ENCODE data around the gene MARS1. TPM values are rescaled to one million over a fixed set of nuclear protein-coding genes. Genes with fewer than 3 reads are reported as not detected.

MARS1 gene
- total and polyA plus RNA-seq, 2 experiments from 2014 or later, result 266 to 351 TPM

DNA sequence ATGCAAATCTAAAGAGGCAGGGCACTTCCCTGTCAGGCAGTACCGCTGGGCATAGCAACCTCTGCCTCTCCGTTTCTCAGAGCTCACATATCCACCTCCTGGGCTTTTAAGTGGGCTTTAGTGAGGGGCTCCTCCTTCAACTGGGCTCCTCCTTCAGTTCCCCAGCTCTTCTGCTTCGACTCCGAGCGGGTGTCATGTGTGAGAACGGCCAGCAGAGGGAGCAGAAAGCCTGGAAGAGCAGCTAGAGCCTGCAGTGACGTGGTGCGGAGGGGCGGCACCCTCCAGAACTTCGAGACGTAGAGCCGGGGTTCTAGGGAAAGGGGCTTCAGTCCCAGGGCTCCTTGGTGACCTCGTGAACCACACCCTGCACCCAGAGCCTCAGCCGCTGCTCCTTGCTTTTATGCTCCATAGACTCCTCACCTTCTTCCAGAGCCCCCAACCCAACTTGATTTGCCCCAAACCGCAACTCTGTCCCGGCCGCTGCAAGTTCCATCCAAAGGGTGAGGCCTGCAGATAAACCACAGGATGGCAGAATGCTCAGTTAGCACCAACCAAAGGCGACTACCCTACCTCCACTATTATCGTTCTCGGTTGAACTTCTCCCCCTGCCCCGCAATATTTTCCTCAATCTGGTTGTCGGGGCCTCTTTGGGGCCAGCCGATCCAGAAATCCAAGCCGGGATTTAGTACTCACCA, 28.7 kb upstream of the MARS1 start (continued):
- TF ChIP-seq EZH2 (IDR thresholded peaks at IDR 0.05; ENCODE audit: low read depth, unreplicated experiment) (peak; percentile 33), ZNF331 (CRISPR knock-in tag; IDR thresholded peaks at IDR 0.05; ENCODE audit: low read depth) (no peak), STAT1 (IDR thresholded peaks at IDR 0.05; ENCODE audit: unreplicated experiment) (no peak), CREB1 (CRISPR knock-in tag; IDR thresholded peaks at IDR 0.05; ENCODE audit: low read depth) (peak; percentile 91)

DNA sequence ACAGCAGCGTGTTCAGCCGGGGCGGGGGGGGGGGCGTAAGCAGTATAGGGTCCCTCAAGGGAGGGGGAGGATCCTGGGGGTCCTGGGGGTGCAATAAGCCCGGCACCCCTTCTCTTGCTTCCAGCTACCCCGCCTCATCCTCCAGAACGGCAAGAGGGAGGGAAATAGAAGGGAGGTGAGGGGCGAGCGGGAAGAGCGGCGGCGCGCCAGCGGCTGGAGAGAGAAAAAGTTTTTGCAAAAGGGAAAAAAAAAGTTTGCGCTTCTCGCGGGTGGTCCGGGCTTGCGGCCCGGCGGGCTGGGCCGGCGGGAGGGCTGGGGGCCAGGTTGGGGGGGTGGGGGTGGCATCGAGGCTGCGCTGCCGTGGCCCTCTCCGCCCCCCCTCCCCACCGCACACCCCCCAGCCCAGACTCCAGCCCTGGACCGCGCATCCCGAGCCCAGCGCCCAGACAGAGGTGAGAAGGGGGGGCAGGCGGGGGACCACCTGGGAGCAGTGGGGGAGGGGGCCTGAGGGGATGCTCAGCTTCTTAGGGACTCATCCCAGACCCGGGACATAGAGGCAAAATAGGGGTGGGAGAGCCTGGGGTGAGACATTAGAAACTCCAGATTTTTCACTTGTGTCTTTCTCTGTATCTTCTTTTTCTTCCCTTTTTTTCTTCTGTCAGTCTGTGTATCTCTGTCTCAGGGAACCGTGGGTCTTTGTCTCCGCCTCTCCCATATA, 28.0 kb upstream of the MARS1 start, which contains the start of gene GLI1:
Gene GLI1 (plus strand): TSS at position 36 of the 718 bp plus-strand sequence. CDS start 3,907 bp downstream, outside the sequence.
- ATAC-seq, result no peak; the same call in 2 of the 3 replicates

More for the DNA sequence above, 28.0 kb upstream of the MARS1 start, which contains the start of gene GLI1:
- Histone ChIP-seq H3K27ac (ENCODE audit: low read depth) (peak within 1 kb of the TSS; percentile 100), H3K36me3 (ENCODE audit: insufficient read depth) (no peaks in the 10 kb centered on the region), H2AFZ (no peak within 1 kb of the TSS), H3K4me3 (peak within 1 kb of the TSS; percentile 97), H3K27me3 (ENCODE audit: insufficient read depth) (no peaks in the 10 kb centered on the region), H3F3A (replicated peaks; ENCODE audit: low read depth) (peaks cover 25% of the 10 kb centered on the region), H4K20me1 (replicated peaks; ENCODE audit: insufficient read depth) (no peaks in the 10 kb centered on the region; the same call in 1 of the 2 replicates), H3K79me2 (replicated peaks; ENCODE audit: insufficient read depth) (peaks cover 23% of the 10 kb centered on the region), H3K4me2 (peak within 1 kb of the TSS; percentile 100), H3K9me2 (ENCODE audit: insufficient read depth) (no peaks in the 10 kb centered on the region), H3K4me1 (ENCODE audit: insufficient read depth) (peaks cover 35% of the 10 kb centered on the region)
- peak within 1 kb of the TSS; percentile 82 for H3K4me3 Mint-ChIP-seq
- H3K4me1 Mint-ChIP-seq, result peaks cover 46% of the 10 kb centered on the region
- peak; percentile 71 for DNase-seq (ENCODE audit: low spot score)
- peak within 1 kb of the TSS; percentile 98 for H3K27ac Mint-ChIP-seq
- peaks cover 45% of the 10 kb centered on the region for H3K27me3 Mint-ChIP-seq (ENCODE audit: insufficient read depth, low read depth, poor library complexity)
- TF ChIP-seq, protein P1, sequence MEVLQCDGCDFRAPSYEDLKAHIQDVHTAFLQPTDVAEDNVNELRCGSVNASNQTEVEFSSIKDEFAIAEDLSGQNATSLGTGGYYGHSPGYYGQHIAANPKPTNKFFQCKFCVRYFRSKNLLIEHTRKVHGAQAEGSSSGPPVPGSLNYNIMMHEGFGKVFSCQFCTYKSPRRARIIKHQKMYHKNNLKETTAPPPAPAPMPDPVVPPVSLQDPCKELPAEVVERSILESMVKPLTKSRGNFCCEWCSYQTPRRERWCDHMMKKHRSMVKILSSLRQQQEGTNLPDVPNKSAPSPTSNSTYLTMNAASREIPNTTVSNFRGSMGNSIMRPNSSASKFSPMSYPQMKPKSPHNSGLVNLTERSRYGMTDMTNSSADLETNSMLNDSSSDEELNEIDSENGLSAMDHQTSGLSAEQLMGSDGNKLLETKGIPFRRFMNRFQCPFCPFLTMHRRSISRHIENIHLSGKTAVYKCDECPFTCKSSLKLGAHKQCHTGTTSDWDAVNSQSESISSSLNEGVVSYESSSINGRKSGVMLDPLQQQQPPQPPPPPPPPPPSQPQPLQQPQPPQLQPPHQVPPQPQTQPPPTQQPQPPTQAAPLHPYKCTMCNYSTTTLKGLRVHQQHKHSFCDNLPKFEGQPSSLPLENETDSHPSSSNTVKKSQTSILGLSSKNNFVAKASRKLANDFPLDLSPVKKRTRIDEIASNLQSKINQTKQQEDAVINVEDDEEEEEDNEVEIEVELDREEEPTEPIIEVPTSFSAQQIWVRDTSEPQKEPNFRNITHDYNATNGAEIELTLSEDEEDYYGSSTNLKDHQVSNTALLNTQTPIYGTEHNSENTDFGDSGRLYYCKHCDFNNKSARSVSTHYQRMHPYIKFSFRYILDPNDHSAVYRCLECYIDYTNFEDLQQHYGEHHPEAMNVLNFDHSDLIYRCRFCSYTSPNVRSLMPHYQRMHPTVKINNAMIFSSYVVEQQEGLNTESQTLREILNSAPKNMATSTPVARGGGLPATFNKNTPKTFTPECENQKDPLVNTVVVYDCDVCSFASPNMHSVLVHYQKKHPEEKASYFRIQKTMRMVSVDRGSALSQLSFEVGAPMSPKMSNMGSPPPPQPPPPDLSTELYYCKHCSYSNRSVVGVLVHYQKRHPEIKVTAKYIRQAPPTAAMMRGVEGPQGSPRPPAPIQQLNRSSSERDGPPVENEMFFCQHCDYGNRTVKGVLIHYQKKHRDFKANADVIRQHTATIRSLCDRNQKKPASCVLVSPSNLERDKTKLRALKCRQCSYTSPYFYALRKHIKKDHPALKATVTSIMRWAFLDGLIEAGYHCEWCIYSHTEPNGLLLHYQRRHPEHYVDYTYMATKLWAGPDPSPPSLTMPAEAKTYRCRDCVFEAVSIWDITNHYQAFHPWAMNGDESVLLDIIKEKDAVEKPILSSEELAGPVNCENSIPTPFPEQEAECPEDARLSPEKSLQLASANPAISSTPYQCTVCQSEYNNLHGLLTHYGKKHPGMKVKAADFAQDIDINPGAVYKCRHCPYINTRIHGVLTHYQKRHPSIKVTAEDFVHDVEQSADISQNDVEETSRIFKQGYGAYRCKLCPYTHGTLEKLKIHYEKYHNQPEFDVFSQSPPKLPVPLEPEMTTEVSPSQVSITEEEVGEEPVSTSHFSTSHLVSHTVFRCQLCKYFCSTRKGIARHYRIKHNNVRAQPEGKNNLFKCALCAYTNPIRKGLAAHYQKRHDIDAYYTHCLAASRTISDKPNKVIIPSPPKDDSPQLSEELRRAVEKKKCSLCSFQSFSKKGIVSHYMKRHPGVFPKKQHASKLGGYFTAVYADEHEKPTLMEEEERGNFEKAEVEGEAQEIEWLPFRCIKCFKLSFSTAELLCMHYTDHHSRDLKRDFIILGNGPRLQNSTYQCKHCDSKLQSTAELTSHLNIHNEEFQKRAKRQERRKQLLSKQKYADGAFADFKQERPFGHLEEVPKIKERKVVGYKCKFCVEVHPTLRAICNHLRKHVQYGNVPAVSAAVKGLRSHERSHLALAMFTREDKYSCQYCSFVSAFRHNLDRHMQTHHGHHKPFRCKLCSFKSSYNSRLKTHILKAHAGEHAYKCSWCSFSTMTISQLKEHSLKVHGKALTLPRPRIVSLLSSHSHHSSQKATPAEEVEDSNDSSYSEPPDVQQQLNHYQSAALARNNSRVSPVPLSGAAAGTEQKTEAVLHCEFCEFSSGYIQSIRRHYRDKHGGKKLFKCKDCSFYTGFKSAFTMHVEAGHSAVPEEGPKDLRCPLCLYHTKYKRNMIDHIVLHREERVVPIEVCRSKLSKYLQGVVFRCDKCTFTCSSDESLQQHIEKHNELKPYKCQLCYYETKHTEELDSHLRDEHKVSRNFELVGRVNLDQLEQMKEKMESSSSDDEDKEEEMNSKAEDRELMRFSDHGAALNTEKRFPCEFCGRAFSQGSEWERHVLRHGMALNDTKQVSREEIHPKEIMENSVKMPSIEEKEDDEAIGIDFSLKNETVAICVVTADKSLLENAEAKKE (CRISPR knock-in tag; IDR thresholded peaks at IDR 0.05), result no peak
- TF ChIP-seq, protein P2, sequence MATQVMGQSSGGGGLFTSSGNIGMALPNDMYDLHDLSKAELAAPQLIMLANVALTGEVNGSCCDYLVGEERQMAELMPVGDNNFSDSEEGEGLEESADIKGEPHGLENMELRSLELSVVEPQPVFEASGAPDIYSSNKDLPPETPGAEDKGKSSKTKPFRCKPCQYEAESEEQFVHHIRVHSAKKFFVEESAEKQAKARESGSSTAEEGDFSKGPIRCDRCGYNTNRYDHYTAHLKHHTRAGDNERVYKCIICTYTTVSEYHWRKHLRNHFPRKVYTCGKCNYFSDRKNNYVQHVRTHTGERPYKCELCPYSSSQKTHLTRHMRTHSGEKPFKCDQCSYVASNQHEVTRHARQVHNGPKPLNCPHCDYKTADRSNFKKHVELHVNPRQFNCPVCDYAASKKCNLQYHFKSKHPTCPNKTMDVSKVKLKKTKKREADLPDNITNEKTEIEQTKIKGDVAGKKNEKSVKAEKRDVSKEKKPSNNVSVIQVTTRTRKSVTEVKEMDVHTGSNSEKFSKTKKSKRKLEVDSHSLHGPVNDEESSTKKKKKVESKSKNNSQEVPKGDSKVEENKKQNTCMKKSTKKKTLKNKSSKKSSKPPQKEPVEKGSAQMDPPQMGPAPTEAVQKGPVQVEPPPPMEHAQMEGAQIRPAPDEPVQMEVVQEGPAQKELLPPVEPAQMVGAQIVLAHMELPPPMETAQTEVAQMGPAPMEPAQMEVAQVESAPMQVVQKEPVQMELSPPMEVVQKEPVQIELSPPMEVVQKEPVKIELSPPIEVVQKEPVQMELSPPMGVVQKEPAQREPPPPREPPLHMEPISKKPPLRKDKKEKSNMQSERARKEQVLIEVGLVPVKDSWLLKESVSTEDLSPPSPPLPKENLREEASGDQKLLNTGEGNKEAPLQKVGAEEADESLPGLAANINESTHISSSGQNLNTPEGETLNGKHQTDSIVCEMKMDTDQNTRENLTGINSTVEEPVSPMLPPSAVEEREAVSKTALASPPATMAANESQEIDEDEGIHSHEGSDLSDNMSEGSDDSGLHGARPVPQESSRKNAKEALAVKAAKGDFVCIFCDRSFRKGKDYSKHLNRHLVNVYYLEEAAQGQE (IDR thresholded peaks at IDR 0.05; ENCODE audit: unreplicated experiment), result no peak
- TF ChIP-seq EZH2 (IDR thresholded peaks at IDR 0.05; ENCODE audit: low read depth, unreplicated experiment) (no peak), CREB1 (CRISPR knock-in tag; IDR thresholded peaks at IDR 0.05; ENCODE audit: low read depth) (no peak), EZH2phosphoT487 (IDR thresholded peaks at IDR 0.05; ENCODE audit: unreplicated experiment) (no peak), POLR2AphosphoS5 (IDR thresholded peaks at IDR 0.05; ENCODE audit: low read depth) (no peak), ZNF331 (CRISPR knock-in tag; IDR thresholded peaks at IDR 0.05; ENCODE audit: low read depth) (no peak)
- TF ChIP-seq, protein P3, sequence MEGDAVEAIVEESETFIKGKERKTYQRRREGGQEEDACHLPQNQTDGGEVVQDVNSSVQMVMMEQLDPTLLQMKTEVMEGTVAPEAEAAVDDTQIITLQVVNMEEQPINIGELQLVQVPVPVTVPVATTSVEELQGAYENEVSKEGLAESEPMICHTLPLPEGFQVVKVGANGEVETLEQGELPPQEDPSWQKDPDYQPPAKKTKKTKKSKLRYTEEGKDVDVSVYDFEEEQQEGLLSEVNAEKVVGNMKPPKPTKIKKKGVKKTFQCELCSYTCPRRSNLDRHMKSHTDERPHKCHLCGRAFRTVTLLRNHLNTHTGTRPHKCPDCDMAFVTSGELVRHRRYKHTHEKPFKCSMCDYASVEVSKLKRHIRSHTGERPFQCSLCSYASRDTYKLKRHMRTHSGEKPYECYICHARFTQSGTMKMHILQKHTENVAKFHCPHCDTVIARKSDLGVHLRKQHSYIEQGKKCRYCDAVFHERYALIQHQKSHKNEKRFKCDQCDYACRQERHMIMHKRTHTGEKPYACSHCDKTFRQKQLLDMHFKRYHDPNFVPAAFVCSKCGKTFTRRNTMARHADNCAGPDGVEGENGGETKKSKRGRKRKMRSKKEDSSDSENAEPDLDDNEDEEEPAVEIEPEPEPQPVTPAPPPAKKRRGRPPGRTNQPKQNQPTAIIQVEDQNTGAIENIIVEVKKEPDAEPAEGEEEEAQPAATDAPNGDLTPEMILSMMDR (conservative IDR thresholded peaks at IDR 0.05; ENCODE audit: low read depth in 2 of 2), result no peak
- TF ChIP-seq, protein P4, sequence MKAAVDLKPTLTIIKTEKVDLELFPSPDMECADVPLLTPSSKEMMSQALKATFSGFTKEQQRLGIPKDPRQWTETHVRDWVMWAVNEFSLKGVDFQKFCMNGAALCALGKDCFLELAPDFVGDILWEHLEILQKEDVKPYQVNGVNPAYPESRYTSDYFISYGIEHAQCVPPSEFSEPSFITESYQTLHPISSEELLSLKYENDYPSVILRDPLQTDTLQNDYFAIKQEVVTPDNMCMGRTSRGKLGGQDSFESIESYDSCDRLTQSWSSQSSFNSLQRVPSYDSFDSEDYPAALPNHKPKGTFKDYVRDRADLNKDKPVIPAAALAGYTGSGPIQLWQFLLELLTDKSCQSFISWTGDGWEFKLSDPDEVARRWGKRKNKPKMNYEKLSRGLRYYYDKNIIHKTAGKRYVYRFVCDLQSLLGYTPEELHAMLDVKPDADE (IDR thresholded peaks at IDR 0.05), result no peak
- peaks cover 28% of the 10 kb centered on the region for H3K36me3 Mint-ChIP-seq (ENCODE audit: low read depth)
- no peaks in the 10 kb centered on the region; the same call in 2 of the 3 replicates for H3K9me3 Mint-ChIP-seq

All from GM23338 (cell line).